Activated naive CD4-positive, alpha-beta T cell (primary cell): Measurements from ENCODE around the gene IMPA2.
"Not testable (repeated sequence)": the region's sequence is repeated elsewhere in the genome, so short reads cannot be mapped to it uniquely, and the experiment has no call there.

ENCODE experiments used
- DNase-seq, 4 experiments: peaks; one replicate each; lab custom pipeline; 2025; lab: John Stamatoyannopoulos, UW

IMPA2 gene

GRCh38 chr18:12076424-12077140, 95.3 kb downstream of the IMPA2 start:
- no peak for DNase-seq

- not testable (repeated sequence) for DNase-seq
These were observed 96.7 kb downstream of the IMPA2 start for GRCh38 chr18:12077994-12078393.

DNA sequence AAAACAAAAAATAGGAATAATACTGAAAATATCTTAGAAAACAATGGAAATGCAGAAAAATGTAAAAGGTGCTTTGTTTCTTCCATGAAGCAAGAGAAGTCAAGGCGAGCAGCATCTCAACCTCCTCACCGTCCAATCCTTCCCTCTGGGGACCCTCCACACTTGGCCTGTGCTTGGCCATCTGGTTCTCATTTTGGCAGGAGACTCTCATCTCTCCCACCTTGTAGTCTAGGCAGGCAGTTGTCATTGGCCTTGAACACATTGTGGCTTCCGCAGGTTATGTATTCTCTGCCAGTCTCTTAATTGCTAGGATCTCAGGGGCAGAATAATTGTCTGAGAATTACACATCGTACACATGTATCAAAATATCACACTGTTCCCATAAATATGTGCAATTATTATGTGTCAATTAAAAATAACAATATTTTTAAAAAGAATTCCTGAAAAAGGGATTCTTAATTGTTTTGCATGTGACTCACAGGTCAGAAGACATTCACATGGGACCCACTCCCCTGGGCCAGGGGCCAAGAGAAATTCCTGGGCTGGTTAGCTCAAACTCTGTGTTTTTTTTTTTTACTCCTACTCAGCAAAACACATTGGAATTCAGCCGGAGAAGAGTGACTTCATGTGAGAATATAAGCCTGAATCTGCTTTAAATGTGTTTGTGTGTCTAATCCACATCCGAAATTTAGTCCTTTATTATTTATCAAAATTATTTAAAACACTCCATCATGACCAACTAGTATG, 98.4 kb downstream of the IMPA2 start:
- DNase-seq: no peak
